Keratinocyte (primary cell): ENCODE measurements around the gene IL27RA. TPM values are rescaled to one million over a fixed set of nuclear protein-coding genes. Genes with fewer than 3 reads are reported as not detected.
A peak's percentile ranks its signal among the peaks of the same experiment; 100 is the strongest.

Experiments
- DNase-seq: peaks from one replicate; pipeline ENCODE4 v3.0.0-alpha.2; 2011; ENCODE audit warnings: low read depth, missing footprints, low spot score
- FAIRE-seq: peaks from 2 replicates; lab custom pipeline; 2011; peaks lifted over from hg19 to GRCh38; lab: Jason Lieb, UNC
- H2AFZ ChIP-seq: 2 replicates; pipeline ENCODE4 v1.6.0; 2012; ENCODE audit warnings: low read length, control low read depth, inconsistent platforms; ENCODE audit not compliant: control insufficient read depth
- H3K27ac ChIP-seq: 2 replicates; pipeline ENCODE4 v1.5.1; 2011; ENCODE audit warnings: low read length; ENCODE audit not compliant: control insufficient read depth, insufficient read depth
- H3K27me3 ChIP-seq: 3 replicates; pipeline ENCODE4 v1.6.0; 2011; ENCODE audit warnings: low read length; ENCODE audit not compliant: control insufficient read depth, insufficient read depth; ENCODE audit errors: extremely low read depth
- H3K36me3 ChIP-seq, 2 experiments: 2 replicates in 1 of 2; 3 replicates in 1 of 2; pipeline ENCODE4 v1.5.1; 2011; ENCODE audit warnings: low read length in 2 of 2, mild to moderate bottlenecking in 1 of 2; ENCODE audit not compliant: control insufficient read depth in 2 of 2, insufficient read depth in 2 of 2; ENCODE audit errors: extremely low read depth in 1 of 2
- H3K4me1 ChIP-seq: 3 replicates; pipeline ENCODE4 v1.5.1; 2011; ENCODE audit warnings: low read length; ENCODE audit not compliant: control insufficient read depth, insufficient read depth; ENCODE audit errors: extremely low read depth
- H3K4me2 ChIP-seq: 3 replicates; pipeline ENCODE4 v1.6.0; 2011; ENCODE audit warnings: low read depth, low read length; ENCODE audit not compliant: control insufficient read depth, insufficient read depth; ENCODE audit errors: extremely low read depth
- H3K4me3 ChIP-seq, 3 experiments: fragments of 200-600 bp in 1 of 3; sonication (generic) in 1 of 3; 2 replicates in 2 of 3; 3 replicates in 1 of 3; pipeline ENCODE4 v1.5.1; 2011 to 2016; ENCODE audit warnings: low read length in 3 of 3, mild to moderate bottlenecking in 3 of 3, control low read depth in 2 of 3, inconsistent platforms in 1 of 3, low read depth in 1 of 3, mixed read lengths in 1 of 3, mixed run types in 1 of 3, moderate library complexity in 1 of 3; ENCODE audit not compliant: control insufficient read depth in 2 of 3, insufficient read depth in 2 of 3; ENCODE audit errors: extremely low read depth in 1 of 3
- H3K79me2 ChIP-seq: 2 replicates; pipeline ENCODE4 v1.6.0; 2012; ENCODE audit warnings: low read length; ENCODE audit not compliant: control insufficient read depth, insufficient read depth
- H3K9ac ChIP-seq: 3 replicates; pipeline ENCODE4 v1.6.0; 2011; ENCODE audit warnings: low read length; ENCODE audit not compliant: control insufficient read depth, insufficient read depth; ENCODE audit errors: extremely low read depth
- H3K9me1 ChIP-seq: 3 replicates; pipeline ENCODE4 v1.6.0; 2011; ENCODE audit warnings: low read length; ENCODE audit not compliant: control insufficient read depth, insufficient read depth; ENCODE audit errors: extremely low read depth
- H3K9me3 ChIP-seq: 2 replicates; pipeline ENCODE4 v1.5.1; 2012; ENCODE audit warnings: low read depth, low read length; ENCODE audit not compliant: control insufficient read depth
- H4K20me1 ChIP-seq: 3 replicates; pipeline ENCODE4 v1.6.0; 2011; ENCODE audit warnings: low read length; ENCODE audit not compliant: control insufficient read depth, insufficient read depth; ENCODE audit errors: extremely low read depth
- EZH2 ChIP-seq: IDR thresholded peaks from one replicate; pipeline ENCODE4 v1.6.1; 2012; ENCODE audit warnings: inconsistent platforms, mild to moderate bottlenecking, low read length, moderate library complexity
- dilution Hi-C: fragments of 300-500 bp; cut with MboI; formaldehyde crosslinking; loops from one replicate; pipeline ENCODE4 v1.7.0; 2020; ENCODE audit warnings: low sequenced_read_pairs; ENCODE audit not compliant: extremely low pct_ligation_motif_present
- polyA plus RNA-seq, 5 experiments: library from polyadenylated mRNA; depleted of rRNA in 3 of 5; stranded (reverse) in 3 of 5; stranded (forward) in 1 of 5; unstranded in 1 of 5; fragments of >200 nt; gene quantifications; 1 replicate in 1 of 5; 2 replicates in 3 of 5; 3 replicates in 1 of 5; pipeline versions ENCODE4 v1.2.1 to v1.2.3, GENCODE V29; 2011 to 2012; ENCODE audit warnings: missing spikeins in 2 of 5, low read depth in 1 of 5, low replicate concordance in 1 of 5
- TF ChIP-seq, protein P1 (sequence below), 3 experiments: IDR thresholded peaks in 1 of 3; conservative IDR thresholded peaks in 1 of 3; optimal IDR thresholded peaks in 1 of 3; 2 replicates in 2 of 3; 3 replicates in 1 of 3; pipeline versions ENCODE3 to v1.5.1; 2011; ENCODE audit warnings: low read length in 3 of 3, mild to moderate bottlenecking in 3 of 3, moderate library complexity in 2 of 3, control low read depth in 1 of 3, inconsistent platforms in 1 of 3; ENCODE audit not compliant: insufficient read depth in 2 of 3; ENCODE audit errors: extremely low read depth in 1 of 3

The IL27RA gene
- polyA plus RNA-seq, 1 donor (not counting 4 experiments of a cell fraction or from before 2014, with no cell fraction given): 2.2 TPM

DNA sequence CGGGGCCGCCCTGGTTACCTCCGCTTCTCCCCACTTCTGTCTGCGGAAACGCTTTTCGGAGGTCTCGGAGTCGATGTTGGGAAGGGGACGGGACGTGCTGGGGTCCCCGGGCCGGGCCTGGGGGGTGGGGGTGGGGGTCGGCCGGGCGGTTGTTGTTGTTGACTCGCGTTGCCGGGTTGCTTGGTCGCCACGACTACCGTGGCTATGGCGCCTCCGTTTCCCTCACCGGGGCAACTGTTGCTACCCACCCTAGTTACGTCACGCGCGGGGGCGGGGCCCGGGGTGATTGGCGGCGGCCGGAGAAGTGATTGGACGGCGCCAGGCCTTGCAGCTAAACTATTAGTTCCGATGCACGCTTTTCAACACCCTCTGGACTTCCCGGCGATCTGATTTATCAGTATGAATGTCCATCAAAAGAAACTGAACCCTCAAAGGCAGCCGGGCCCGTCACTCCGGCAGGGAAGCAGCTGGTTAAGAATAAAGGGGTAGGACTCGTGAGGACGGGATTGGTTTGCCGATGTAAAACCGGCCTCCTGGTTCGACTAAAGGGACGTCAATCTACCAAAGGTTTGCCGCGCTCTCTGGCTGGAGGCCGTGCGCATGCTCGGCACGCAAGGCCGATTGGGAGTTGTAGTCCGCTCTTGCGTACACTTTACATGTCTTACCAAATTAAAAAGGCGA is 25.3 kb upstream of the IL27RA start, which contains the start of gene RFX1:
Gene RFX1 (minus strand): TSS at position 236 of the 681 bp plus-strand sequence. CDS start 12,477 bp downstream, outside the sequence.
- DNase-seq (peak; percentile 94), FAIRE-seq (peak; percentile 64)
- peaks cover 3% of the 10 kb centered on the region for H3K79me2 ChIP-seq
- no peak for TF ChIP-seq EZH2
- TF ChIP-seq, protein P1, sequence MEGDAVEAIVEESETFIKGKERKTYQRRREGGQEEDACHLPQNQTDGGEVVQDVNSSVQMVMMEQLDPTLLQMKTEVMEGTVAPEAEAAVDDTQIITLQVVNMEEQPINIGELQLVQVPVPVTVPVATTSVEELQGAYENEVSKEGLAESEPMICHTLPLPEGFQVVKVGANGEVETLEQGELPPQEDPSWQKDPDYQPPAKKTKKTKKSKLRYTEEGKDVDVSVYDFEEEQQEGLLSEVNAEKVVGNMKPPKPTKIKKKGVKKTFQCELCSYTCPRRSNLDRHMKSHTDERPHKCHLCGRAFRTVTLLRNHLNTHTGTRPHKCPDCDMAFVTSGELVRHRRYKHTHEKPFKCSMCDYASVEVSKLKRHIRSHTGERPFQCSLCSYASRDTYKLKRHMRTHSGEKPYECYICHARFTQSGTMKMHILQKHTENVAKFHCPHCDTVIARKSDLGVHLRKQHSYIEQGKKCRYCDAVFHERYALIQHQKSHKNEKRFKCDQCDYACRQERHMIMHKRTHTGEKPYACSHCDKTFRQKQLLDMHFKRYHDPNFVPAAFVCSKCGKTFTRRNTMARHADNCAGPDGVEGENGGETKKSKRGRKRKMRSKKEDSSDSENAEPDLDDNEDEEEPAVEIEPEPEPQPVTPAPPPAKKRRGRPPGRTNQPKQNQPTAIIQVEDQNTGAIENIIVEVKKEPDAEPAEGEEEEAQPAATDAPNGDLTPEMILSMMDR (optimal IDR thresholded peaks at IDR 0.05 in 1 of 3, IDR thresholded peaks at IDR 0.05 in 1 of 3, conservative IDR thresholded peaks at IDR 0.05 in 1 of 3; ENCODE audit: extremely low read depth in 1 of 3, insufficient read depth in 2 of 3, low read length in 3 of 3): no peak
- peak within 1 kb of the TSS; percentile 78 for H2AFZ ChIP-seq
- peak within 1 kb of the TSS; percentile 74 for H3K4me2 ChIP-seq
- no peaks in the 10 kb centered on the region for H3K9me1 ChIP-seq
- peaks cover 0 to 2% of the 10 kb centered on the region in 2 experiments for H3K36me3 ChIP-seq
- H3K9ac ChIP-seq: peak within 1 kb of the TSS; percentile 97
- no peaks in the 10 kb centered on the region for H3K9me3 ChIP-seq
- peaks cover 25% of the 10 kb centered on the region for H3K4me1 ChIP-seq
- H4K20me1 ChIP-seq: no peaks in the 10 kb centered on the region
- dilution Hi-C loops: no loop called here
- H3K27ac ChIP-seq: peak within 1 kb of the TSS; percentile 98
- H3K27me3 ChIP-seq: no peaks in the 10 kb centered on the region
- H3K4me3 ChIP-seq: peak within 1 kb of the TSS; percentile 59 to 91 (median 81)

- H3K9me1 ChIP-seq: no peaks in the 10 kb centered on the region
- H3K4me3 ChIP-seq: peak overlapping the region; percentile 59 to 91 (median 81)
- H3K36me3 ChIP-seq: peaks cover 0 to 2% of the 10 kb centered on the region in 2 experiments
- peak overlapping the region; percentile 74 for H3K4me2 ChIP-seq
- DNase-seq (no peak), FAIRE-seq (no peak)
- peak overlapping the region; percentile 97 for H3K9ac ChIP-seq
- H3K79me2 ChIP-seq: peaks cover 3% of the 10 kb centered on the region
- H3K9me3 ChIP-seq: no peaks in the 10 kb centered on the region
- no peaks in the 10 kb centered on the region for H3K27me3 ChIP-seq
- no peak for TF ChIP-seq EZH2
- TF ChIP-seq, protein P1 (optimal IDR thresholded peaks at IDR 0.05 in 1 of 3, IDR thresholded peaks at IDR 0.05 in 1 of 3, conservative IDR thresholded peaks at IDR 0.05 in 1 of 3; ENCODE audit: extremely low read depth in 1 of 3, insufficient read depth in 2 of 3, low read length in 3 of 3): no peak
- H3K4me1 ChIP-seq: peaks cover 25% of the 10 kb centered on the region
- H3K27ac ChIP-seq: peak overlapping the region; percentile 98
- H2AFZ ChIP-seq: peak overlapping the region; percentile 78
- dilution Hi-C loops: no loop called here
- H4K20me1 ChIP-seq: no peaks in the 10 kb centered on the region
Observed at GRCh38 chr19:14006766-14007562, 24.6 kb upstream of the IL27RA start.
